HL-60 (cell line): ENCODE results near the gene BABAM2.

Experiments used
- DNase-seq, 2 experiments: peaks; one replicate each; pipeline ENCODE4 v3.0.0-alpha.2; 2010 to 2020; ENCODE audit warnings: low read depth in 1 of 2, low spot score in 1 of 2
- H3K27ac ChIP-seq: fragments of 250-450 bp; sonication (Bioruptor Pico); replicated peaks from 2 replicates; pipeline ENCODE4 v1.5.1; 2020; ENCODE audit warnings: mild to moderate bottlenecking, moderate library complexity
- H3K27me3 ChIP-seq: fragments of 250-450 bp; sonication (Bioruptor Pico); 2 replicates; pipeline ENCODE4 v1.5.1; 2021; ENCODE audit warnings: mild to moderate bottlenecking, moderate library complexity; ENCODE audit not compliant: insufficient read depth, poor library complexity, severe bottlenecking
- H3K4me3 ChIP-seq: replicated peaks from 2 replicates; pipeline ENCODE4 v1.5.1; 2011; ENCODE audit warnings: mild to moderate bottlenecking, control low read depth, low read length; ENCODE audit not compliant: insufficient read depth
- GABPA ChIP-seq: IDR thresholded peaks from 2 replicates; pipeline ENCODE4 v1.6.1; 2012; ENCODE audit warnings: low read depth
- POLR2AphosphoS5 ChIP-seq: IDR thresholded peaks from 2 replicates; pipeline ENCODE4 v1.6.1; 2012; ENCODE audit warnings: low read depth
- SPI1 ChIP-seq: IDR thresholded peaks from 2 replicates; pipeline ENCODE4 v1.6.1; 2012; ENCODE audit warnings: low read depth, mild to moderate bottlenecking, borderline replicate concordance
- TF ChIP-seq, protein P1 (sequence below): IDR thresholded peaks from one replicate; pipeline ENCODE4 v1.5.1; 2011; ENCODE audit warnings: low read length, control low read depth, inconsistent platforms; ENCODE audit not compliant: insufficient read depth
- TF ChIP-seq, protein P2 (sequence below): IDR thresholded peaks from 2 replicates; pipeline ENCODE4 v1.6.1; 2012; ENCODE audit warnings: low read depth; ENCODE audit not compliant: insufficient replicate concordance

Gene BABAM2

DNA sequence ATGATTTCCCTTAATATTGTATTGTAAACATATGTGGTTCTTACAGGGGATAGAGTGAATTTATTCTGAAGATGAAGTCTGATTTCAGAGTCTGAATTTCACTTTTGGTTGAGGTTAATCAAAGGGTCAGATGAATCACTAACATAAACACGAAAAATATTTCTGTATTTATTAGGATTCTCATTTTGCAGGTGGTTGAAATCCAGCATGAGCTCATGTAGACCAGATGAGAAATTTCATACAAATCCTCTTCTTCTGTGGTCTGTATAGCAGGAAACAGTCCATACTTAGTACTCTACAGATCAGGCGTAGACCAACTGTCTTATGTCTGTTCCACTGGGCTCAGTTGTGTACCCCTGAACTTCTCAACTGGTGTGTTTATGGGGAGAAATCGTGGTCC, 157.8 kb downstream of the BABAM2 start:
- DNase-seq, result no peak
- TF ChIP-seq, protein P1, sequence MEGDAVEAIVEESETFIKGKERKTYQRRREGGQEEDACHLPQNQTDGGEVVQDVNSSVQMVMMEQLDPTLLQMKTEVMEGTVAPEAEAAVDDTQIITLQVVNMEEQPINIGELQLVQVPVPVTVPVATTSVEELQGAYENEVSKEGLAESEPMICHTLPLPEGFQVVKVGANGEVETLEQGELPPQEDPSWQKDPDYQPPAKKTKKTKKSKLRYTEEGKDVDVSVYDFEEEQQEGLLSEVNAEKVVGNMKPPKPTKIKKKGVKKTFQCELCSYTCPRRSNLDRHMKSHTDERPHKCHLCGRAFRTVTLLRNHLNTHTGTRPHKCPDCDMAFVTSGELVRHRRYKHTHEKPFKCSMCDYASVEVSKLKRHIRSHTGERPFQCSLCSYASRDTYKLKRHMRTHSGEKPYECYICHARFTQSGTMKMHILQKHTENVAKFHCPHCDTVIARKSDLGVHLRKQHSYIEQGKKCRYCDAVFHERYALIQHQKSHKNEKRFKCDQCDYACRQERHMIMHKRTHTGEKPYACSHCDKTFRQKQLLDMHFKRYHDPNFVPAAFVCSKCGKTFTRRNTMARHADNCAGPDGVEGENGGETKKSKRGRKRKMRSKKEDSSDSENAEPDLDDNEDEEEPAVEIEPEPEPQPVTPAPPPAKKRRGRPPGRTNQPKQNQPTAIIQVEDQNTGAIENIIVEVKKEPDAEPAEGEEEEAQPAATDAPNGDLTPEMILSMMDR, result no peak
- no peaks in the 10 kb centered on the region for H3K27me3 ChIP-seq
- no peak overlapping the region for H3K27ac ChIP-seq
- no peak overlapping the region for H3K4me3 ChIP-seq

DNA sequence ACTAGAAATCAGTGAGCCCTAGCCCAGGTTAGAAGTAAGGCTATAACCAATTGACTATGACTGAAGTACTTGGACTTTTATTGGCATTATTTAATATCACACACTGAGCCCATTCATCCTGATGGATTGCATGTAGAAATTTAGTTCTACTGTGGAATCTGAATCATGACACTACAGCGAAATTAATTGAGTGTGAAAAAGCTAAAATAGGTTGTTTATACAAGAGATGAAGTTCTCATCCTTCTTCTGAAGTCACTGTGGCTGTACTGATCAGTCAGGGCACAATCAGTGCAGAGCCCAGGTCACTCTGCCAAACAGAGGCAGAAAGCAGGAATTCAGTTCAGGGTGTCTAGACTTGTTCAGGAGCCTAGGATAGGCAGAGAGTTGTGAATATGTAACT, 158.9 kb downstream of the BABAM2 start:
- Histone ChIP-seq H3K27ac (no peak overlapping the region), H3K4me3 (no peak overlapping the region), H3K27me3 (no peaks in the 10 kb centered on the region)
- TF ChIP-seq, protein P2, sequence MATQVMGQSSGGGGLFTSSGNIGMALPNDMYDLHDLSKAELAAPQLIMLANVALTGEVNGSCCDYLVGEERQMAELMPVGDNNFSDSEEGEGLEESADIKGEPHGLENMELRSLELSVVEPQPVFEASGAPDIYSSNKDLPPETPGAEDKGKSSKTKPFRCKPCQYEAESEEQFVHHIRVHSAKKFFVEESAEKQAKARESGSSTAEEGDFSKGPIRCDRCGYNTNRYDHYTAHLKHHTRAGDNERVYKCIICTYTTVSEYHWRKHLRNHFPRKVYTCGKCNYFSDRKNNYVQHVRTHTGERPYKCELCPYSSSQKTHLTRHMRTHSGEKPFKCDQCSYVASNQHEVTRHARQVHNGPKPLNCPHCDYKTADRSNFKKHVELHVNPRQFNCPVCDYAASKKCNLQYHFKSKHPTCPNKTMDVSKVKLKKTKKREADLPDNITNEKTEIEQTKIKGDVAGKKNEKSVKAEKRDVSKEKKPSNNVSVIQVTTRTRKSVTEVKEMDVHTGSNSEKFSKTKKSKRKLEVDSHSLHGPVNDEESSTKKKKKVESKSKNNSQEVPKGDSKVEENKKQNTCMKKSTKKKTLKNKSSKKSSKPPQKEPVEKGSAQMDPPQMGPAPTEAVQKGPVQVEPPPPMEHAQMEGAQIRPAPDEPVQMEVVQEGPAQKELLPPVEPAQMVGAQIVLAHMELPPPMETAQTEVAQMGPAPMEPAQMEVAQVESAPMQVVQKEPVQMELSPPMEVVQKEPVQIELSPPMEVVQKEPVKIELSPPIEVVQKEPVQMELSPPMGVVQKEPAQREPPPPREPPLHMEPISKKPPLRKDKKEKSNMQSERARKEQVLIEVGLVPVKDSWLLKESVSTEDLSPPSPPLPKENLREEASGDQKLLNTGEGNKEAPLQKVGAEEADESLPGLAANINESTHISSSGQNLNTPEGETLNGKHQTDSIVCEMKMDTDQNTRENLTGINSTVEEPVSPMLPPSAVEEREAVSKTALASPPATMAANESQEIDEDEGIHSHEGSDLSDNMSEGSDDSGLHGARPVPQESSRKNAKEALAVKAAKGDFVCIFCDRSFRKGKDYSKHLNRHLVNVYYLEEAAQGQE, result no peak
- no peak for TF ChIP-seq SPI1
- TF ChIP-seq, protein P1, result no peak
- TF ChIP-seq POLR2AphosphoS5, result no peak
- no peak for TF ChIP-seq GABPA
- DNase-seq, result no peak

DNA sequence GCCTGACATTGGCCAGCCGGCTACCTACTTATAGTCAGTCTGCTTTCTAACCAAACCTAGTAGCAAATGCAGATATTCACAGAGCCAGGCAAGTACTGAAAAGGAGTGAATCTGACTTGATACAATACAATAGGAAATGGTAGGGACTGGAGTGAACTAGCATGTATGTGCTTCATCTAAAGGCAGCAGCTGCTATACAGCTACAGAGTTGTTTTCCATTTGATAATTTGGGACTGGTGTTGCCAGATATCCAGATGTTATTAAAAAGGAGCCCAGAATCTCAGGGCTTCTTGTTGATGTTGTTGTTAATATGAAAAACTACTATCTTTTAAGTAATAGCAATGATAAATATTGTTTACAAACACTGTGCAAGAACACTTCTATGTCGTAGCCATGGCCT, 159.4 kb downstream of the BABAM2 start:
- TF ChIP-seq, protein P1, result no peak
- TF ChIP-seq, protein P2, result no peak
- TF ChIP-seq POLR2AphosphoS5 (no peak), SPI1 (no peak), GABPA (no peak)
- Histone ChIP-seq H3K4me3 (no peak overlapping the region), H3K27ac (no peak overlapping the region), H3K27me3 (no peaks in the 10 kb centered on the region)
- DNase-seq, result no peak

DNA sequence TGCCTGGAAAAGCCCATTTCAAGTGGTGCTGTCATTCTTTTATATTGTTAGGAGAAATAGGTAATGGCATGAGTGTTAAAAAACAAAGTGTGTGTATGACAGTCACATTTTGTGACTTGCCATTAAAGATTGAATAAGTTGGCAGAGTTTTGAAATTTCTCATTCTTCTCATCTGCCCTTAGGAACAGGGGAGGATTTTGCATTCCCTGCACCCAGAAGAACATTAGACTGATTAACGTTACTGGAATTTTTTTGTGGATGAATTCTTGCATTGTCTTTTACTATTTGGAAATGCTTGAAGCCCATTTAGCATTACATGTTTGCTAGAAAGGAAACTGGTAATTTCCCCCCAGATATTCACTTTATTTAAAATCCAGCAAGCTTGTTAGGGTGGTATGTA, 162.2 kb downstream of the BABAM2 start:
- no peak for DNase-seq
- no peaks in the 10 kb centered on the region for H3K27me3 ChIP-seq
- TF ChIP-seq, protein P1, result no peak
- TF ChIP-seq, protein P2, result no peak
- H3K27ac ChIP-seq, result no peak overlapping the region
- H3K4me3 ChIP-seq, result no peak overlapping the region
